ENCODE data around the gene NAT14.
A peak's percentile ranks its signal among the peaks of the same experiment; 100 is the strongest.
"Not testable (repeated sequence)": the region's sequence is repeated elsewhere in the genome, so short reads cannot be mapped to it uniquely, and the experiment has no call there.

The NAT14 gene

GRCh38 chr19:55484593-55485438 lies at the start of gene NAT14:
Gene NAT14, plus strand, starts transcription at chr19:55485188. Its CDS starts 521 bp downstream, at chr19:55485709.
- peak; percentile 42 to 58 for DNase-seq

- no peak for DNase-seq
Observed at GRCh38 chr19:55436847-55437246, 48.1 kb upstream of the NAT14 start.

- no peak for DNase-seq
Observed at GRCh38 chr19:55437410-55437809, 47.6 kb upstream of the NAT14 start.

- no peak for DNase-seq
Observed at GRCh38 chr19:55439052-55439451, 45.9 kb upstream of the NAT14 start.

- no peak for DNase-seq
Observed at GRCh38 chr19:55440411-55441105, 44.4 kb upstream of the NAT14 start.

GRCh38 chr19:55441319-55441691 lies 43.7 kb upstream of the NAT14 start:
- no peak for DNase-seq

- DNase-seq, result no peak
Observed at GRCh38 chr19:55441692-55442321, 43.2 kb upstream of the NAT14 start.

- no peak for DNase-seq
Observed at GRCh38 chr19:55442372-55442961, 42.5 kb upstream of the NAT14 start.

- no peak for DNase-seq
Observed at GRCh38 chr19:55443045-55443823, 41.8 kb upstream of the NAT14 start, which contains the start of gene SHISA7. Gene SHISA7, minus strand, starts transcription at chr19:55443300. Its CDS starts 437 bp downstream, at chr19:55442863.

GRCh38 chr19:55443824-55444480 lies 41.0 kb upstream of the NAT14 start:
- no peak for DNase-seq

- no peak for DNase-seq
Observed at GRCh38 chr19:55444646-55445045, 40.3 kb upstream of the NAT14 start.

- no peak for DNase-seq
Observed at GRCh38 chr19:55446060-55446459, 38.9 kb upstream of the NAT14 start.

- no peak for DNase-seq
Observed at GRCh38 chr19:55447421-55448174, 37.4 kb upstream of the NAT14 start.

- not testable (repeated sequence) for DNase-seq
Observed at GRCh38 chr19:55448175-55448490, 36.9 kb upstream of the NAT14 start.

- no peak for DNase-seq
Observed at GRCh38 chr19:55449469-55449868, 35.5 kb upstream of the NAT14 start.

GRCh38 chr19:55451163-55451964 lies 33.6 kb upstream of the NAT14 start:
- no peak for DNase-seq

- no peak for DNase-seq
Observed at GRCh38 chr19:55451965-55452748, 32.8 kb upstream of the NAT14 start.

- DNase-seq, result no peak
Observed at GRCh38 chr19:55452749-55453346, 32.1 kb upstream of the NAT14 start.
